HepG2 (cell line): ENCODE measurements around the gene ZNRF3. TPM values are rescaled to one million over a fixed set of nuclear protein-coding genes. Genes with fewer than 3 reads are reported as not detected.

Experiments used
- ATAC-seq: fragments of 200-7000 bp; cut with Tn5 transposase; 3 replicates; pipeline ENCODE4 v1.9.1; 2020; ENCODE audit warnings: mild to moderate bottlenecking, moderate library complexity
- BruUV-seq: library from RNA; stranded (reverse); fragments of 400-500 nt; replicated peaks from 2 replicates; lab custom pipeline; 2021; lab: Mats Ljungman, UMichigan
- CTCF ChIA-PET: fragments of 300-600 bp; formaldehyde crosslinking; extraction: SDS; loops from one replicate; lab custom pipeline; 2021; ENCODE audit warnings: low total read pairs, inconsistent platforms, low intra/inter-chr PET ratio; lab: Yijun Ruan, JAX
- POLR2A ChIA-PET: fragments of 350-600 bp; sonication (Branson Sonifier 250); formaldehyde crosslinking; loops from one replicate; lab custom pipeline; 2020; ENCODE audit warnings: antibody characterized with exemption, inconsistent platforms; lab: Yijun Ruan, JAX
- DNase-seq: peaks from one replicate; pipeline ENCODE4 v3.0.0-alpha.2; 2015; ENCODE audit warnings: low spot score
- FAIRE-seq: peaks from 3 replicates; lab custom pipeline; 2011; peaks lifted over from hg19 to GRCh38; lab: Jason Lieb, UNC
- H2AFZ ChIP-seq: one replicate; pipeline ENCODE4 v1.6.1; 2011; ENCODE audit warnings: low read length, inconsistent platforms
- H3K27ac ChIP-seq: fragments of 300-600 bp; 3 replicates; pipeline ENCODE4 v1.8.0; 2011; ENCODE audit warnings: mixed run types, mild to moderate bottlenecking, mixed read lengths, low read length, inconsistent platforms; ENCODE audit not compliant: insufficient read depth; ENCODE audit errors: extremely low read length
- H3K27me3 ChIP-seq, 2 experiments: fragments of 200-600 bp in 1 of 2; 2 replicates in 1 of 2; 3 replicates in 1 of 2; pipeline versions ENCODE4 v1.6.0 to v1.8.0; 2011; ENCODE audit warnings: low read length in 2 of 2, mild to moderate bottlenecking in 2 of 2, moderate library complexity in 2 of 2, inconsistent platforms in 1 of 2; ENCODE audit not compliant: insufficient read depth in 2 of 2, control insufficient read depth in 1 of 2
- H3K36me3 ChIP-seq, 2 experiments: fragments of 200-600 bp in 1 of 2; replicated peaks in 1 of 2; 2 replicates in 1 of 2; 3 replicates in 1 of 2; pipeline versions ENCODE4 v1.5.1 to v1.8.0; 2011; ENCODE audit warnings: low read length in 2 of 2, inconsistent platforms in 1 of 2; ENCODE audit not compliant: insufficient read depth in 2 of 2, control insufficient read depth in 1 of 2
- H3K4me1 ChIP-seq: 2 replicates; pipeline ENCODE4 v1.5.1; 2012; ENCODE audit warnings: low read length, inconsistent platforms; ENCODE audit not compliant: insufficient read depth
- H3K4me2 ChIP-seq: 2 replicates; pipeline ENCODE4 v1.6.0; 2011; ENCODE audit warnings: low read depth, low read length, inconsistent platforms
- H3K4me3 ChIP-seq, 3 experiments: fragments of 200-600 bp in 1 of 3; sonication (generic), shearing (Covaris generic) in 1 of 3; replicated peaks in 1 of 3; 2 replicates each; pipeline ENCODE4 v1.5.1; 2011 to 2016; ENCODE audit warnings: low read length in 3 of 3, inconsistent platforms in 2 of 3, low read depth in 2 of 3, mild to moderate bottlenecking in 2 of 3, control low read depth in 1 of 3, mixed read lengths in 1 of 3; ENCODE audit not compliant: insufficient read depth in 1 of 3
- H3K79me2 ChIP-seq: one replicate; pipeline ENCODE4 v1.6.1; 2011; ENCODE audit warnings: low read length, inconsistent platforms; ENCODE audit not compliant: insufficient read depth
- H3K9ac ChIP-seq: 2 replicates; pipeline ENCODE4 v1.6.0; 2011; ENCODE audit warnings: mild to moderate bottlenecking, low read depth, low read length, inconsistent platforms; ENCODE audit not compliant: insufficient read depth
- H3K9me3 ChIP-seq: 2 replicates; pipeline ENCODE4 v1.5.1; 2012; ENCODE audit warnings: mild to moderate bottlenecking, low read length
- H4K20me1 ChIP-seq: 2 replicates; pipeline ENCODE4 v1.6.0; 2011; ENCODE audit warnings: inconsistent platforms, mild to moderate bottlenecking, low read length, moderate library complexity; ENCODE audit not compliant: insufficient read depth
- ELF4 ChIP-seq: sonication (generic); formaldehyde crosslinking; IDR thresholded peaks from 2 replicates; pipeline ENCODE4 v1.5.0; 2020; ENCODE audit warnings: missing genetic modification reagents, mild to moderate bottlenecking, moderate library complexity, borderline replicate concordance
- ESRRA ChIP-seq: sonication (generic); formaldehyde crosslinking; IDR thresholded peaks from 2 replicates; pipeline ENCODE4 v1.5.1; 2020; ENCODE audit warnings: mild to moderate bottlenecking, low read depth, missing genetic modification reagents
- FLYWCH1 ChIP-seq: sonication (generic); formaldehyde crosslinking; IDR thresholded peaks from 2 replicates; pipeline ENCODE4 v1.8.1; 2023; ENCODE audit warnings: mild to moderate bottlenecking, missing genetic modification reagents
- FOXJ3 ChIP-seq: sonication (generic); formaldehyde crosslinking; IDR thresholded peaks from 2 replicates; pipeline ENCODE4 v1.4.0; 2020; ENCODE audit warnings: missing genetic modification reagents, mild to moderate bottlenecking, borderline replicate concordance
- FOXK2 ChIP-seq: fragments of 450-650 bp; IDR thresholded peaks from 2 replicates; pipeline ENCODE4 v1.6.1; 2016
- HOXD1 ChIP-seq: sonication (generic); formaldehyde crosslinking; IDR thresholded peaks from 2 replicates; pipeline ENCODE4 v1.5.0; 2020; ENCODE audit warnings: missing genetic modification reagents
- IRF2 ChIP-seq: IDR thresholded peaks from 2 replicates; pipeline ENCODE4 v1.6.1; 2018; ENCODE audit warnings: missing genetic modification reagents, missing compliant biosample characterization
- RCOR2 ChIP-seq: IDR thresholded peaks from 2 replicates; pipeline ENCODE4 v1.6.1; 2016; ENCODE audit warnings: missing biosample characterization, missing genetic modification reagents
- SIN3B ChIP-seq: fragments of 150-350 bp; IDR thresholded peaks from 2 replicates; pipeline ENCODE4 v1.6.1; 2014; ENCODE audit warnings: low read length
- SOX13 ChIP-seq, 3 experiments: fragments of 450-650 bp in 1 of 3; sonication (generic) in 1 of 3; formaldehyde crosslinking in 1 of 3; IDR thresholded peaks in 2 of 3; conservative IDR thresholded peaks in 1 of 3; 2 replicates each; pipeline versions ENCODE4 v1.5.0 to v1.6.1; 2016 to 2020; ENCODE audit warnings: antibody characterized with exemption in 1 of 3, mild to moderate bottlenecking in 1 of 3, missing compliant biosample characterization in 1 of 3, missing genetic modification reagents in 1 of 3, moderate library complexity in 1 of 3
- SOX6 ChIP-seq, 2 experiments: fragments of 450-650 bp in 1 of 2; sonication (generic) in 1 of 2; formaldehyde crosslinking in 1 of 2; IDR thresholded peaks; 2 replicates each; pipeline versions ENCODE4 v1.4.0 to v1.6.1; 2017 to 2020; ENCODE audit warnings: antibody characterized with exemption in 1 of 2, mild to moderate bottlenecking in 1 of 2, missing genetic modification reagents in 1 of 2
- ZFP36L1 ChIP-seq: sonication (generic); formaldehyde crosslinking; IDR thresholded peaks from 2 replicates; pipeline ENCODE4 v1.8.0; 2022; ENCODE audit warnings: mild to moderate bottlenecking, missing genetic modification reagents, moderate library complexity
- ZFYVE20 ChIP-seq: sonication (generic); formaldehyde crosslinking; IDR thresholded peaks from 2 replicates; pipeline ENCODE4 v1.8.0; 2023; ENCODE audit warnings: low read depth, mild to moderate bottlenecking, moderate library complexity, missing genetic modification reagents, borderline replicate concordance
- ZKSCAN1 ChIP-seq: fragments of 150-350 bp; IDR thresholded peaks from 2 replicates; pipeline ENCODE4 v1.6.1; 2014; ENCODE audit warnings: low read length
- ZNF235 ChIP-seq: sonication (generic); formaldehyde crosslinking; IDR thresholded peaks from 2 replicates; pipeline ENCODE4 v1.8.1; 2023; ENCODE audit warnings: mild to moderate bottlenecking, missing genetic modification reagents, borderline replicate concordance
- ZNF274 ChIP-seq: sonication (generic); formaldehyde crosslinking; IDR thresholded peaks from 2 replicates; pipeline ENCODE4 v1.5.1; 2020; ENCODE audit warnings: mild to moderate bottlenecking, missing genetic modification reagents
- ZNF34 ChIP-seq: sonication (generic); formaldehyde crosslinking; IDR thresholded peaks from 2 replicates; pipeline ENCODE4 v1.4.0; 2020; ENCODE audit warnings: mild to moderate bottlenecking, missing genetic modification reagents, borderline replicate concordance
- ZNF343 ChIP-seq: sonication (generic); formaldehyde crosslinking; IDR thresholded peaks from 2 replicates; pipeline ENCODE4 v1.4.0; 2020; ENCODE audit warnings: mild to moderate bottlenecking, missing genetic modification reagents
- ZNF567 ChIP-seq: sonication (generic); formaldehyde crosslinking; IDR thresholded peaks from 2 replicates; pipeline ENCODE4 v1.8.1; 2023; ENCODE audit warnings: mild to moderate bottlenecking, missing genetic modification reagents, borderline replicate concordance
- WGBS: methylation state at CpG from one replicate; pipeline ENCODE4 v1.1.6; 2017; ENCODE audit warnings: low lambda C conversion rate; 5-methylcytosine and 5-hydroxymethylcytosine counted together
- in situ Hi-C: cut with HindIII; loops from 2 replicates; pipeline ENCODE4 v1.10.0; 2017; ENCODE audit warnings: low pct_unique_long_range_greater_than_20kb; ENCODE audit not compliant: extremely low pct_ligation_motif_present
- intact Hi-C: fragments of 100-400 bp; cut with micrococcal nuclease; formaldehyde crosslinking; loops from one replicate; pipeline ENCODE4 v1.10.0; 2022; ENCODE audit not compliant: unreplicated experiment
- polyA plus RNA-seq, 8 experiments: library from polyadenylated mRNA; depleted of rRNA in 3 of 8; stranded (reverse) in 7 of 8; unstranded in 1 of 8; fragments of >200 nt; fragmentation: Illumina TruSeq in 4 of 8; extraction: Trizol in 4 of 8; gene quantifications; 2 replicates each; pipeline versions ENCODE4 v1.2.1 to v1.2.3, GENCODE V29; 2011 to 2016; ENCODE audit warnings: low read depth in 4 of 8, missing spikeins in 1 of 8, mixed read lengths in 1 of 8; ENCODE audit not compliant: insufficient read depth in 1 of 8
- total RNA-seq, 5 experiments: library from RNA; depleted of rRNA; stranded (reverse); fragments of >200 nt; fragmentation: Illumina TruSeq; extraction: Trizol; gene quantifications; 2 replicates each; pipeline ENCODE4 v1.2.3, GENCODE V29; 2016; ENCODE audit warnings: low read depth in 1 of 5
- TF ChIP-seq, protein P1 (sequence below): sonication (generic); formaldehyde crosslinking; IDR thresholded peaks from 2 replicates; pipeline ENCODE4 v1.5.1; 2020; ENCODE audit warnings: missing genetic modification reagents, mild to moderate bottlenecking, borderline replicate concordance

The ZNRF3 gene
- total and polyA plus RNA-seq, 2 of the 13 experiments (the other 11 are each of a cell fraction or from before 2014, with no cell fraction given): 20.3 to 36.7 TPM

DNA sequence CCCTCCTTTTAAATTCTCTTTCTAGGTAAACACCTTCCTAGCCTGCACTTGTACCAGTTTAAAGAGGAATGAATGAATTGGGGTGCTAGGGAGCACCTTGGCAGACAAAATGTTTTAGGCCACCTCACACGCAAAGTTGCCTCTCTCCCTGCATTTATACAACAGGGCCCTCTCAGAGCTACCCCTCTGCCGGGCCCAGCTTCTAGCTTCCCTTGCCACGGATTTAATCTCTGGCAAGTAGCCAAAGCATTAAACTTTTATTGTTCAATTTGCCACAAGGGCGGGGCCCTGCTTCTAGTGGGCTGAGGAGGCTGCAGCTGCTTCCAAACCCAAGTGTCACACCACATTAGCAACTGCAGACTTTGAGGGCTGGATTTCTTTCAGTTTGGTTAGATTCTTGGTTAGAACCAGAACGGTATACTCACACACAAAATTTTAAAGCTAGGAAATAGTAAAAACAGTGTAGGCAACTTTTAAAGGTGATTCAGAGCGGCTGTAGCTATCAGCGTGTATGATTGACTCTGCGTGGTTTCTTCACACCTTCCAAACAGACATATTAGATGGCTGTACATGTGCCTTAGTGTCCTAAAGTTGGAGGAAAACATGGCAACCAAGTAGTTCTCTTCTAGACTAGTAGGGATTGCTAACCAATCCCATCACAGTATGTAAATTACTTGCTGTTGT, 196.0 kb downstream of the ZNRF3 start (continued):
- no peak for TF ChIP-seq ZNF343
- no peak for TF ChIP-seq FOXJ3 (CRISPR knock-in tag)
- no peak for TF ChIP-seq ZKSCAN1
- no peak for TF ChIP-seq ZFP36L1 (CRISPR knock-in tag)
- TF ChIP-seq ZNF34 (CRISPR knock-in tag): no peak
- TF ChIP-seq ZNF274 (CRISPR knock-in tag): no peak
- TF ChIP-seq ZNF567 (CRISPR knock-in tag): no peak
- TF ChIP-seq ESRRA (CRISPR knock-in tag): no peak
- TF ChIP-seq FOXK2: no peak

DNA sequence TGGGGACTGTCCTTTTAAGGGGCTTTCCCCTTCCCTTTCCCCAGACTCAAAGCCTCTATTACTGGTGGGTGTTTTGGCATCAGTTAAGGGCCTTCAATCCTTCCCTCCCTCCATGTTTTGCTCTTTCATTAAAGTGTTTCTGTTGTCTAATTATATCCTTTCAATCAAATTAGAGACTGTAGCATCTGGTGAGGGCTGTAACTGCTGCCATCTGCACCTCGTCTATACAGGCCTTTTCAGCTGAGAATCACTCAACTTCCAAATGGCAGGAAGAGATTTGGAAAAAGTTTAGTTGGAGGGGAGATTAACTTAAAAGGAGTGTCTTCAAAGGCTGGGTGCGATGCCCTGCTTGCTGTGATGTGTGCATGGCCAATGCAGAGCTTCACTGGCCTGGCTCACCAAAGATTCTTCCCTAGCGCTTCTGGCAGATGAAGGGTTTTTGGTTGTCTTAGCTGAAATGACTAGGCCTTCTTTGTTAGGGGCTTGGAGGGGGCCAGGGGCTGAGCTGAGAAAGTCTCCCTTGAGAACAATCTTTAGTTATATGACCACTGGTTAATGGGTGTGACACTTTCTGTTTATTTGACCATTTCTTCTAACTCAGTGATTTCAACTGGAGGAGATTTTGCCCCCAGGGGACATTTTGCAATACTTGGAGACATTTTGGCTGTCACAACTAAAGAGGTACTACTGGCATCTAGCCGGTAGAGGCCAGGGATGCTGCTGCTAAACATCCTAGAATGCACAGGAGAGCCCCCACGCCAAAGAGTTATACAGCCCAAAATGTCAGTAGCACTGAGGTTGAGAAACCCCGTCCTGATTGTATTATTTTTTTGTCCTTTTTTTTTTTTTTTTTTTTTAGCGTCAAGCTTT, 197.0 kb downstream of the ZNRF3 start:
- BruUV-seq: no TSS peak
- POLR2A ChIA-PET: no interaction called here
- CTCF ChIA-PET: no interaction called here
- Histone ChIP-seq H3K27ac (no peak overlapping the region), H3K4me3 (no peak overlapping the region), H3K36me3 (no peaks in the 10 kb centered on the region), H3K9ac (no peak overlapping the region), H4K20me1 (no peaks in the 10 kb centered on the region), H3K4me1 (peaks cover 2% of the 10 kb centered on the region), H3K79me2 (no peaks in the 10 kb centered on the region), H3K4me2 (no peak overlapping the region), H2AFZ (no peak overlapping the region), H3K9me3 (no peaks in the 10 kb centered on the region), H3K27me3 (no peaks in the 10 kb centered on the region)
- in situ Hi-C loops (no loop called here), intact Hi-C loops (no loop called here)
- no peak for FAIRE-seq
- WGBS: 95% methylated on average over 7 of the region's 7 CpGs
- DNase-seq: no peak
- ATAC-seq: no peak
- TF ChIP-seq ZFYVE20 (CRISPR knock-in tag) (no peak), SIN3B (no peak), SOX6 (IDR thresholded peaks at IDR 0.05) (no peak), SOX6 (CRISPR knock-in tag; IDR thresholded peaks at IDR 0.05) (no peak), HOXD1 (no peak), ZNF235 (CRISPR knock-in tag) (no peak), SOX13 (IDR thresholded peaks at IDR 0.05) (no peak), SOX13 (CRISPR knock-in tag; conservative IDR thresholded peaks at IDR 0.05 in 1 of 2, IDR thresholded peaks at IDR 0.05 in 1 of 2) (no peak), FLYWCH1 (CRISPR knock-in tag) (no peak), ELF4 (no peak), RCOR2 (CRISPR knock-in tag) (no peak), IRF2 (CRISPR knock-in tag) (no peak)
- TF ChIP-seq, protein P1, sequence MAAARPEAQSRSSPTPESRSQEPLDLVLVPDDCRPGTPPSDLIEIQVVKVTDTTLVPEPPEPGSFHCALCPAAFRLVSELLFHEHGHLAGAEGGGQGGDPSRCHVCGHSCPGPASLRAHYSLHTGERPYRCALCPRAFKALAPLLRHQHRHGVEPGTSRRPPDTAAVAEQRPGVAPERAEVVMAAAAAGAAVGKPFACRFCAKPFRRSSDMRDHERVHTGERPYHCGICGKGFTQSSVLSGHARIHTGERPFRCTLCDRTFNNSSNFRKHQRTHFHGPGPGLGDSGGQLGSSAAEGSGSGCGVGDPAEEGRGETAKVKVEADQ (CRISPR knock-in tag): no peak
